Measurements from ENCODE around the gene PHF1. TPM values are rescaled to one million over a fixed set of nuclear protein-coding genes. Genes with fewer than 3 reads are reported as not detected.

The PHF1 gene
- total and polyA plus RNA-seq, 2 donors, result 16.3 to 141 TPM

GRCh38 chr6:33414592-33415271 is 3.9 kb downstream of the PHF1 start:
- Histone ChIP-seq H3K9me3 (ENCODE audit: control insufficient read depth in 2 of 2, insufficient read depth in 1 of 2, low read length in 1 of 2) (peaks cover 0 to 7% of the 10 kb centered on the region in 2 donors), H3K27ac (ENCODE audit: low read depth in 1 of 2, low read length in 1 of 2) (no peak overlapping the region), H3K36me3 (ENCODE audit: control insufficient read depth in 2 of 2, insufficient read depth in 2 of 2, low read length in 1 of 2) (peaks cover 44 to 45% of the 10 kb centered on the region in 2 donors), H3K27me3 (ENCODE audit: control insufficient read depth in 2 of 2, insufficient read depth in 1 of 2, low read length in 1 of 2) (no peaks in the 10 kb centered on the region), H3K4me1 (ENCODE audit: control insufficient read depth in 2 of 2, insufficient read depth in 2 of 2, low read length in 2 of 2) (peaks cover 33 to 48% of the 10 kb centered on the region in 2 donors), H3K4me3 (ENCODE audit: low read length in 2 of 2) (no peak overlapping the region)
- no peak for DNase-seq (ENCODE audit: low read depth in 6 of 9, low spot score in 9 of 9)
- WGBS, result 83% methylated on average over 12 of the region's 12 CpGs

GRCh38 chr6:33415831-33416230 is 5.0 kb downstream of the PHF1 start:
- WGBS, result 97% methylated on average over 9 of the region's 9 CpGs
- Histone ChIP-seq H3K4me1 (ENCODE audit: control insufficient read depth in 2 of 2, insufficient read depth in 2 of 2, low read length in 2 of 2) (peaks cover 39 to 53% of the 10 kb centered on the region in 2 donors), H3K9me3 (ENCODE audit: control insufficient read depth in 2 of 2, insufficient read depth in 1 of 2, low read length in 1 of 2) (peaks cover 0 to 3% of the 10 kb centered on the region in 2 donors), H3K27me3 (ENCODE audit: control insufficient read depth in 2 of 2, insufficient read depth in 1 of 2, low read length in 1 of 2) (no peaks in the 10 kb centered on the region), H3K36me3 (ENCODE audit: control insufficient read depth in 2 of 2, insufficient read depth in 2 of 2, low read length in 1 of 2) (peaks cover 44 to 45% of the 10 kb centered on the region in 2 donors), H3K27ac (ENCODE audit: low read depth in 1 of 2, low read length in 1 of 2) (no peak overlapping the region), H3K4me3 (ENCODE audit: low read length in 2 of 2) (no peak overlapping the region)
- no peak for DNase-seq (ENCODE audit: low read depth in 6 of 9, low spot score in 9 of 9)

- peak overlapping the region in 1 of 2 donors; percentile 30 for H3K27ac ChIP-seq (ENCODE audit: low read depth in 1 of 2, low read length in 1 of 2)
- H3K4me3 ChIP-seq (ENCODE audit: low read length in 2 of 2), result peak overlapping the region; percentile 71 to 79
These were observed 5.7 kb downstream of the PHF1 start for GRCh38 chr6:33416386-33417127.

GRCh38 chr6:33417128-33417902 is 6.5 kb downstream of the PHF1 start:
- Histone ChIP-seq H3K4me1 (ENCODE audit: control insufficient read depth in 2 of 2, insufficient read depth in 2 of 2, low read length in 2 of 2) (peaks cover 37 to 50% of the 10 kb centered on the region in 2 donors), H3K36me3 (ENCODE audit: control insufficient read depth in 2 of 2, insufficient read depth in 2 of 2, low read length in 1 of 2) (peaks cover 42 to 45% of the 10 kb centered on the region in 2 donors), H3K27ac (ENCODE audit: low read depth in 1 of 2, low read length in 1 of 2) (peak overlapping the region; percentile 92 to 94), H3K9me3 (ENCODE audit: control insufficient read depth in 2 of 2, insufficient read depth in 1 of 2, low read length in 1 of 2) (peaks cover 0 to 3% of the 10 kb centered on the region in 2 donors), H3K4me3 (ENCODE audit: low read length in 2 of 2) (peak overlapping the region; percentile 71 to 79), H3K27me3 (ENCODE audit: control insufficient read depth in 2 of 2, insufficient read depth in 1 of 2, low read length in 1 of 2) (no peaks in the 10 kb centered on the region)
- WGBS, result 6% methylated on average over 25 of the region's 25 CpGs
- DNase-seq (ENCODE audit: low read depth in 6 of 9, low spot score in 9 of 9), result no peak

More at GRCh38 chr6:33416386-33417127, 5.7 kb downstream of the PHF1 start:
- peaks cover 36 to 53% of the 10 kb centered on the region in 2 donors for H3K4me1 ChIP-seq (ENCODE audit: control insufficient read depth in 2 of 2, insufficient read depth in 2 of 2, low read length in 2 of 2)
- no peaks in the 10 kb centered on the region for H3K27me3 ChIP-seq (ENCODE audit: control insufficient read depth in 2 of 2, insufficient read depth in 1 of 2, low read length in 1 of 2)
- WGBS, result 84% methylated on average over 12 of the region's 12 CpGs
- H3K36me3 ChIP-seq (ENCODE audit: control insufficient read depth in 2 of 2, insufficient read depth in 2 of 2, low read length in 1 of 2), result peaks cover 44 to 45% of the 10 kb centered on the region in 2 donors
- H3K9me3 ChIP-seq (ENCODE audit: control insufficient read depth in 2 of 2, insufficient read depth in 1 of 2, low read length in 1 of 2), result peaks cover 0 to 3% of the 10 kb centered on the region in 2 donors
- DNase-seq (ENCODE audit: low read depth in 6 of 9, low spot score in 9 of 9), result no peak

GRCh38 chr6:33417903-33418689 is 7.3 kb downstream of the PHF1 start, which contains the start of gene CUTA:
Gene CUTA, minus strand, starts transcription at chr6:33418107. Its CDS starts 107 bp downstream, at chr6:33418000.
- peak; percentile 97 to 100 (median 99) for DNase-seq (ENCODE audit: low read depth in 6 of 9, low spot score in 9 of 9)
- H3K9me3 ChIP-seq (ENCODE audit: control insufficient read depth in 2 of 2, insufficient read depth in 1 of 2, low read length in 1 of 2), result peaks cover 0 to 3% of the 10 kb centered on the region in 2 donors
- H3K36me3 ChIP-seq (ENCODE audit: control insufficient read depth in 2 of 2, insufficient read depth in 2 of 2, low read length in 1 of 2), result peaks cover 35 to 37% of the 10 kb centered on the region in 2 donors
- peaks cover 37 to 50% of the 10 kb centered on the region in 2 donors for H3K4me1 ChIP-seq (ENCODE audit: control insufficient read depth in 2 of 2, insufficient read depth in 2 of 2, low read length in 2 of 2)
- under 1% methylated on average over 51 of the region's 51 CpGs for WGBS
- peak within 1 kb of the TSS; percentile 94 to 98 for H3K27ac ChIP-seq (ENCODE audit: low read depth in 1 of 2, low read length in 1 of 2)
- peak within 1 kb of the TSS; percentile 71 to 79 for H3K4me3 ChIP-seq (ENCODE audit: low read length in 2 of 2)
- H3K27me3 ChIP-seq (ENCODE audit: control insufficient read depth in 2 of 2, insufficient read depth in 1 of 2, low read length in 1 of 2), result no peaks in the 10 kb centered on the region

GRCh38 chr6:33418690-33419291 is 8.0 kb downstream of the PHF1 start:
- Histone ChIP-seq H3K36me3 (ENCODE audit: control insufficient read depth in 2 of 2, insufficient read depth in 2 of 2, low read length in 1 of 2) (peaks cover 28 to 34% of the 10 kb centered on the region in 2 donors), H3K4me3 (ENCODE audit: low read length in 2 of 2) (peak overlapping the region; percentile 43 to 45), H3K27ac (ENCODE audit: low read depth in 1 of 2, low read length in 1 of 2) (peak overlapping the region; percentile 93 to 98), H3K27me3 (ENCODE audit: control insufficient read depth in 2 of 2, insufficient read depth in 1 of 2, low read length in 1 of 2) (no peaks in the 10 kb centered on the region), H3K9me3 (ENCODE audit: control insufficient read depth in 2 of 2, insufficient read depth in 1 of 2, low read length in 1 of 2) (peaks cover 0 to 3% of the 10 kb centered on the region in 2 donors), H3K4me1 (ENCODE audit: control insufficient read depth in 2 of 2, insufficient read depth in 2 of 2, low read length in 2 of 2) (peaks cover 37 to 50% of the 10 kb centered on the region in 2 donors)
- 63% methylated on average over 8 of the region's 8 CpGs for WGBS
- DNase-seq (ENCODE audit: low read depth in 6 of 9, low spot score in 9 of 9), result peak in 2 of 9 donors; percentile 48 to 74

GRCh38 chr6:33419580-33420490 is 9.0 kb downstream of the PHF1 start, which contains the start of gene SYNGAP1:
Gene SYNGAP1, plus strand, starts transcription at chr6:33420065. Its CDS starts 200 bp downstream, at chr6:33420265.
- Histone ChIP-seq H3K9me3 (ENCODE audit: control insufficient read depth in 2 of 2, insufficient read depth in 1 of 2, low read length in 1 of 2) (peaks cover 0 to 3% of the 10 kb centered on the region in 2 donors), H3K4me3 (ENCODE audit: low read length in 2 of 2) (peak within 1 kb of the TSS; percentile 45 to 52), H3K36me3 (ENCODE audit: control insufficient read depth in 2 of 2, insufficient read depth in 2 of 2, low read length in 1 of 2) (peaks cover 17 to 26% of the 10 kb centered on the region in 2 donors), H3K27me3 (ENCODE audit: control insufficient read depth in 2 of 2, insufficient read depth in 1 of 2, low read length in 1 of 2) (no peaks in the 10 kb centered on the region), H3K4me1 (ENCODE audit: control insufficient read depth in 2 of 2, insufficient read depth in 2 of 2, low read length in 2 of 2) (peaks cover 39 to 55% of the 10 kb centered on the region in 2 donors), H3K27ac (ENCODE audit: low read depth in 1 of 2, low read length in 1 of 2) (peak within 1 kb of the TSS; percentile 93 to 98)
- DNase-seq (ENCODE audit: low read depth in 6 of 9, low spot score in 9 of 9), result peak in 3 of 9 donors; percentile 69 to 83 (median 74)
- whole genome bisulfite sequencing, result 4% methylated on average over 21 of the region's 22 CpGs

All from thymus (tissue), 11 donors.